HEK293 (cell line): Measurements from ENCODE around the gene UBA6.

ENCODE experiments used
- BCL11A ChIP-seq: fragments of 450-650 bp; formaldehyde crosslinking; IDR thresholded peaks from 2 replicates; pipeline ENCODE4 v1.5.1; 2016; ENCODE audit warnings: low read depth, missing biosample characterization, missing genetic modification characterization
- REPIN1 ChIP-seq: fragments of 450-650 bp; formaldehyde crosslinking; IDR thresholded peaks from 2 replicates; pipeline ENCODE4 v1.5.1; 2017; ENCODE audit warnings: missing biosample characterization, missing genetic modification characterization, low read depth
- ZNF830 ChIP-seq: fragments of 450-650 bp; IDR thresholded peaks from 2 replicates; pipeline ENCODE4 v1.5.0; 2018; ENCODE audit warnings: missing biosample characterization, missing genetic modification characterization, low read depth, mild to moderate bottlenecking, moderate library complexity
- TF ChIP-seq, protein P1 (sequence below): fragments of 450-650 bp; formaldehyde crosslinking; IDR thresholded peaks from 2 replicates; pipeline ENCODE4 v1.5.1; 2016; ENCODE audit warnings: missing biosample characterization, missing genetic modification characterization

DNA sequence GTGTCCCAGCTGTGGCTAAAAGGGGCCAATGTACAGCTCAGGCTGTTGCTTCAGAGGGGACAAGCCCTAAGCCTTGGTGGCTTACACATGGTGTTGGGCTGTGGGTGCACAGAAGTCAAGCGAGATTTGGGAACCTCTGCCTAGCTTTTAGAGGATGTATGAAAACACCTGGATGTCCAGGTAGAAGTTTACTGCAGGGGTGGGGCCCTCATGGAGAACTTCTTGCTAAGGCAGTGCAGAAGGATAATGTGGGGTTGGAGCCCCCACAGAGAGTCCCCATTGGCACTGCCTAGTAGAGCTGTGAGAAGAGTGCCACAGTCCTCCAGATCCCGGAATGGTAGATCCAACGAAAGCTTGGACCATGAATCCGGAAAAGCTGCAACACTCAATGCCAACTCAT lies 40.5 kb downstream of the UBA6 start:
- TF ChIP-seq ZNF830 (tag by site-specific recombination) = no peak
- TF ChIP-seq, protein P1, sequence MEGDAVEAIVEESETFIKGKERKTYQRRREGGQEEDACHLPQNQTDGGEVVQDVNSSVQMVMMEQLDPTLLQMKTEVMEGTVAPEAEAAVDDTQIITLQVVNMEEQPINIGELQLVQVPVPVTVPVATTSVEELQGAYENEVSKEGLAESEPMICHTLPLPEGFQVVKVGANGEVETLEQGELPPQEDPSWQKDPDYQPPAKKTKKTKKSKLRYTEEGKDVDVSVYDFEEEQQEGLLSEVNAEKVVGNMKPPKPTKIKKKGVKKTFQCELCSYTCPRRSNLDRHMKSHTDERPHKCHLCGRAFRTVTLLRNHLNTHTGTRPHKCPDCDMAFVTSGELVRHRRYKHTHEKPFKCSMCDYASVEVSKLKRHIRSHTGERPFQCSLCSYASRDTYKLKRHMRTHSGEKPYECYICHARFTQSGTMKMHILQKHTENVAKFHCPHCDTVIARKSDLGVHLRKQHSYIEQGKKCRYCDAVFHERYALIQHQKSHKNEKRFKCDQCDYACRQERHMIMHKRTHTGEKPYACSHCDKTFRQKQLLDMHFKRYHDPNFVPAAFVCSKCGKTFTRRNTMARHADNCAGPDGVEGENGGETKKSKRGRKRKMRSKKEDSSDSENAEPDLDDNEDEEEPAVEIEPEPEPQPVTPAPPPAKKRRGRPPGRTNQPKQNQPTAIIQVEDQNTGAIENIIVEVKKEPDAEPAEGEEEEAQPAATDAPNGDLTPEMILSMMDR (tag by site-specific recombination) = no peak
- TF ChIP-seq REPIN1 (tag by site-specific recombination) = no peak
- TF ChIP-seq BCL11A (tag by site-specific recombination) = no peak
